Measurements from ENCODE around the gene ZNF335.
"Not testable (repeated sequence)": the region's sequence is repeated elsewhere in the genome, so short reads cannot be mapped to it uniquely, and the experiment has no call there.

Gene ZNF335

DNA sequence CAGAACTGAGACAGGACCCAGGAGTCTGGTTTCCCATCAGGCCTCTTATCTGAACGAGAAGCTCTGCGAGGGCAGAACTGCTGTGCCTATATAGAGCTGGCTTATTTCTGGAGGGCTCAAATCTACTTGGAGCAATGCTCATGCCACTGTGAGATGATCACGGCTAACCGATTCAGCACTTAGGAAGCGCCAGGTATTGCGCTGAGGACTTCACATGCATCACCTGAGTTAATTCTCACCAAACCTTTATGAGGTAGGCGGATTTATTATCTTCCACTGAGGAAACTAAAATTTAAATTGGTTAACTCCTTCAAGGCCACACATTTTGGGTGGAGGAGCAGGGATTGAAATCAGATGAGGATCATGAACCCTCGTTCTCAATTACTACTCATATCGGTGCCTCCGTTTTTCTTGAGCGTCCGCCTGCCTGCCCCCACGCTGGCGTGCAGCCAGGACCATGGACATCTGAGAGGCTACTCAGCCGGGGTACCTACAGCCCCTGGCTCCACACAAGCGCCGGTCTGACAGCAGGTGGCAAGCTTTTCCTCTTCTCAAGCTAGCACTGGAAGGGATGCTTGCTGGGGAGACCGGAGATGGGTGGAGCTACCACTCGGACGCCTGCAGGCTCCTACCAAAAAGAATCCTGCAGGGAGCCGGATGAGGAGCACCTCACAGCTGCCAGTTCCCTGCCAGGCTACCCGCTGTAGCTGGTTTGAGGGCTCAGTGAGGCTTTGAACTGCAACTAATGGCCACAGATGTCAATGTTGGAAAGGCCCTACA is 38.5 kb downstream of the ZNF335 start:
- peak; percentile 85 for DNase-seq

GRCh38 chr20:45931680-45932079 is 40.3 kb downstream of the ZNF335 start:
- DNase-seq, result not testable (repeated sequence)

GRCh38 chr20:45927071-45927878 is 44.7 kb downstream of the ZNF335 start:
- DNase-seq, result no peak

GRCh38 chr20:45926731-45927070 is 45.3 kb downstream of the ZNF335 start:
- no peak for DNase-seq

GRCh38 chr20:45925821-45926506 is 46.0 kb downstream of the ZNF335 start:
- no peak for DNase-seq

DNA sequence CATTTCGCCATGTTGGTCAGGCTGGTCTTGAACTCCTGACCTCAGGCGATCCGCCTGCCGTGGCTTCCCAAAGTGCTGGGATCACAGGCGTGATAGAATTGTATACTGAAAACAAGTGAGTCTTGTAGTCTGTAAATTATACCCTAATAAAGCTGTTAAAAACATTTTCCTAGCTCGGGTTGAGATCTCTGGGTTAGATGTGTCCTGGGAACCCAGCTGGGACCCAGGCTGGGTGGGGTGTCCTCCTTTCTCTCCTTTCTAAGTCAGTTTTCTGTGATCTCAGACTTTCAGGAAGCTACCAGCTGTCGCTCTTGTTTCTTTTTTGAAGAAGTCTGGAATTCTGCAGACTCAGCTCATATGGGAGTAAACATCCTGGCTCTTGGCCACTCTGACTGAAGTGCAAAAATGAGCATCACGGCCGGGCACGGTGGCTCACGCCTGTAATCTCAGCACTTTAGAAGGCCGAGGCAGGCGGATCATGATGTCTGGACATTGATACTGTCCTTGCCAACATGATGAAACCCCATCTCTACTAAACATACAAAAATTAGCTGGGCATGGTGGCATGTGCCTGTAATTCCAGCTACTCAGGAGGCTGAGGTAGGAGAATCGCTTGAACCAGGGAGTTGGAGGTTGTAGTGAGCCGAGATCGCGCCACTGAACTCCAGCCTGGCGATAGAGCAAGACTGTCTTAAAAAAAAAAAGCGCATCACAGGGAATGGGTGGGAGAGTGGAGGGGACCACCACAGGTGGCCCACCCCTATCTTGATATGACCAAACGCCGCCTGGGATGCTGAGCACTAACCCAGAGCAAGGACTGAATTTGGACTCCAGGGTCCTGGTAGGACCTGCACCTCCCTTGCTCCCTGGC is 47.4 kb downstream of the ZNF335 start:
- no peak for DNase-seq

- no peak for DNase-seq
Measured at GRCh38 chr20:45921337-45922189, 50.4 kb downstream of the ZNF335 start.

GRCh38 chr20:45920462-45921336 is 51.3 kb downstream of the ZNF335 start:
- no peak for DNase-seq

GRCh38 chr20:45919542-45920399 is 52.2 kb downstream of the ZNF335 start:
- no peak for DNase-seq

DNA sequence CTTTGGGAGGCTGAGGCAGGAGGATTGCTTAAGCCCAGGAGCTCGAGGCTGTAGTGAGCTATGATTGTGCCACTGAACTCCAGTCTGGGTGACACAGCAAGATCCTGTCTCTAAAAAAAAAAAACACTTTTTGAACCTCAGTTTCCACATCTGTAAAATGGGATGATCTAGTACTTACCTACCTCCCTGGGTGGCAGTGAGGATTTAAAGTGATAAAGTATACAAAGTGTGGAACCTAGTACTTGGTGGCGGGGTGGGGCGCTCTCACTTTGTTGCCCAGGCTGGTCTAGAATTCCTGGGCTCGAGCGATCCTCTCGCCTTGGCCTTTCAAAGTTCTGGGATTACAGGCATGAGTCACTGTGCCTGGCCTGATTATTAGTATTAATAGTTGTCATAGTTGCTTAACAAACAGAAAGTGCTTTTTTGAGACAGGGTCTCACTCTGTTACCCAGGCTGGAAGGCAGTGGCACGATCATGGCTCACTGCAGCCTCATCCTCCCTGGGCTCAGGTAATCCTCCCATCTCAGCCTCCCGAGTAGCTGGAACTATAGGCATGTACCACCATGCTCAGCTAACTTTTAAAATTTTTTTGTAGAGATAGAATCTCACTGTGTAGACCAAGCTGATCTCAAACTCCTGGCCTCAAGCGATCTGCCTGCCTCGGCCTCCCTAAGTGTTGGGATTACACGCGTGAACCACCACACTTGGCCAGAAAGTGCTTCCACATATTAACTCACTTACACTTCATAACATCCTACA is 53.0 kb downstream of the ZNF335 start:
- DNase-seq, result no peak

DNA sequence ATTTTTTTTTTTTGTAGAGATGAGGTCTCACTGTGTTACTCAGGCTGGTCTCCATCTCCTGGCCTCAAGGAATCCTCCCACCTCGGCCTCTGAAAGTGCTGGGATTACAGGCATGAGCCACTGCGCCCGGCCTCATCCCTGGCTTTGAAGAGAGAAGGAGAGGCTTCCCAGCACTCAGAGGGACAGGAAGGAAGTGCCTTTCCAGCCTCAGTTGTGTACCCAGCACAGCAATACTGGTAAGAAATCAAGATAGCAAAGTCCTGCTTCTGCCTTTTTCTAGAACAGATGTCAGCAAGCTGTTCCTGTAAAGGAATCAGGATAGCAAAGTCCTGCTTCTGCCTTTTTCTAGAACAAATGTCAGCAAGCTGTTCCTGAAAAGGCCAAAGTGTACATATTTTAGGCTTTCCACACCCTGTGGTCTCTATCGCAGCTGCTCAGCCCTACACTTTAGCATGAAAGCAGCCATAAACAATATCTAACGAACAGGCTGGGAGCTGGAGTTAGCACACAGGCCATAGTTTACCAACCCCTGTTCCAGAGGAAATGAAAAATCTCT is 53.7 kb downstream of the ZNF335 start:
- DNase-seq, result no peak

DNA sequence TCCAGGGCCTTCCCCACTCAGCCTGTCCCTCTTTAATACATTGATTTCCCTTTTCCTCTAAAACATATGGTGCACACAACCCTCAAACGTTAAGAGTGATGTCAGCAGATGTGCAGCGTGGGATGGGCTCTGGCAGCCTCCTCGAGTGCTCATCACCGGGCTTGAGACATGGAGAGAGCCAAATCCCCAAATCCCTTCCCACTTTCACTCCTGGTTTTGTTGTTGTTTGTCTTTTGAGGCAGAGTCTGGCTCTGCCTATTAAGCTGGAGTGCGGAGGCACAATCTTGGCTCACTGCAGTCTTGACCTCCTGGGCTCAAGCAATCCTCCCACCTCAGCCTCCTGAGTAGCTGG is 54.2 kb downstream of the ZNF335 start:
- no peak for DNase-seq

DNA sequence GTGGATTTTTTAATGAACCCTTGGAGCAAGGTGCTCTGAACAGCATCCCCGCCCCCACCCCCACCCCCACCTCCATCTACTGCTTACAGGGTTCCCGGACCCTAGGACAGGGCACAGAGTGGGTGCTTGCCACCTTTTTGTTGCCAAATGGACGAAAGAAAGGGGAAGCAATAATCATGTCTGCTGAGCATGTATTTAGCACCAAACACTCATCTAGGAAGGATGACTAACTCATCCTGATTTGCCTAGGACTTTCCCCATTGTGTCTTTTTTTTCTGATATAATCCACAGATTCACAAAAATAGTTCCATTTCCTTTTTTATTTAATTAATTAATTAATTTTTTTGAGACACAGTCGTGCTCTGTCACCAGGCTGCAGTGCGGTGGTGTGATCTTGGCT is 58.9 kb downstream of the ZNF335 start:
- no peak for DNase-seq

DNA sequence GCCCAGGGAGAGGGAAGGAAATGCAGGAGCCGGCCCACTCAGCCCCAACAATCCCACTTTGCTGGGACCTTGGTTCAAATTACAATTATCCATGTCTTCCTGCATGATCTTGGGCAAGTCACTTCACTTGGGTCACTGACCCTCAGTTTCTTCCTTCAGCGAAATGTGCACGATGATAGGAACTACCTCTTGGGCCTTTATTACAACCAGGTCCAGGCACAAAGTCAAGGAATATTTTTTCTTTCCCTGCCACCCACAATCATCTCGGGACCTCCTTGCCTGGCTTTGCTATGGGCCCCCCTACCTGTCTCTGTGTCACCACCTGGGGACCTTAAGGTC is 59.7 kb downstream of the ZNF335 start:
- no peak for DNase-seq

DNA sequence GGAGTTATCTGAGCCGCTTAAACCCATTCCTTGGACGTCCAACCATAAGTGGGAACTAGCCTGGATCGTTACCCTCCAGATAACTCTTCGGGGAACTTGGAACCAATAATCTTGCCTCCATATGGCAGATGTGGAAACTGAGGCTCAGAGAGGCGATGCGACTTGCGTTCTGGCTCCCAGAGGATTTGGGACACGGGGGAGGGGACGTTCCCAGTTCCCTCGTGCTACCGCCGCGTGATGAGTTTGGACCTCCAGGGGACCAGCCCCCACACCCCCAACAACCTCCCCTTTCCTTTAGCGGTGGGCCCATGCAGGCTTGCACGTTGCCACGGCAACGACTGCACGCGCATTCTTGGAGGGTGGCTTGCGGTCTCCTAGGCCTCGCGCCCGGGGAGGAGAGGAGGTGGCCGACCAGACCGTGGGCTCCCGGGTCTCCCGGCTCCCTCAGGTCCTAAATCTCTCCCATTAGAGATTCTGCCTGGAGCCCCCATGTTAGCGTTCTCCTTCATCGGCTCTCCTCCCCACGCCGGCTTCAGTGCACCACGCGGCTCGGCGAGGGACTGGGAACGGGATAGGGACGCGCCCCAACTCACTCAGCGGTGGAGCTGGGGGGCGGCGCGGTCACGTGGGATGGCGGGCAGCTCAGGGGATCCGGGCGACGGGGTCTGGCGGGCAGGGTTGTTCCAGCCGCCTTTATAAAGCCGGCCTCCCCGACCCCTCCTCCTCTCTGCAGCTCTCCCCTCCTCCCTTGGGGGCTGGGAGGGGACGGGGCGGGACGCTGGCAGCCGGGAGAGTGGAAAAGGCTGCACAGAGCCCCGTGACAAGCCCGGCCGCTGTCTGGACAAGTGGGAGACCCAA is 60.3 kb downstream of the ZNF335 start, which contains the start of gene PLTP:
PLTP (minus strand) TSS at position 670 of the 858 bp plus-strand sequence. CDS start 703 bp downstream, outside the sequence.
- peak; percentile 71 for DNase-seq

- DNase-seq, result peak; percentile 94
Measured at GRCh38 chr20:45910670-45911485, 61.1 kb downstream of the ZNF335 start.

Measured in activated effector memory CD4-positive, alpha-beta T cell treated with anti-CD3 and anti-CD28 coated beads, Interleukin-2, amount 50 U/mL, for 16 hours (primary cell).